DOHH2 (cell line): ENCODE data around the gene TIMP3.

Source experiments
- EZH2phosphoT487 ChIP-seq: fragments of 200-600 bp; sonication (generic); IDR thresholded peaks from 2 replicates; pipeline ENCODE4 v1.6.1; 2017; ENCODE audit warnings: borderline replicate concordance, mild to moderate bottlenecking, antibody characterized with exemption, low read length, moderate library complexity, mixed read lengths
- TF ChIP-seq, protein P1 (sequence below): fragments of 200-600 bp; sonication (generic); IDR thresholded peaks from one replicate; pipeline ENCODE4 v1.5.1; 2014; ENCODE audit warnings: antibody characterized with exemption, mild to moderate bottlenecking, low read depth, low read length; ENCODE audit not compliant: poor library complexity, severe bottlenecking

DNA sequence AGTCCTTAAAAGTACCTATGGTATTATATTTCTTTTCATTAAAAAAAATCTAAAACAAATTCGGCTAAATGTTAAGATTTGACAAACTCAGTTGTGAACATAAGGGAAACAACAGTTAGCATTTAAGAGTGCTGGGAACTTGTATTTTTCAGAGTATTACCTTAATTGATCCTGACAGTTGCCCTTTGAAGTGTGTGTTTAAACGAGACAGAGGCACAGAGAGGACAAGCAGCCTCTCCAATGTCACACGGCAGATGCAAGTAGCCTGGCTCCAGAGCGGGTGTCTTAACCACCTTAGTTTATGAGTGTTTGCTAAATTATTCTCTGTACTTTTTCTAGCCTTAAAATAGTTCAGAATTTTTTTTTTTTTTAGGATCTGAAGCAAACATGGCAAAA lies 80.9 kb downstream of the TIMP3 start:
- TF ChIP-seq, protein P1, sequence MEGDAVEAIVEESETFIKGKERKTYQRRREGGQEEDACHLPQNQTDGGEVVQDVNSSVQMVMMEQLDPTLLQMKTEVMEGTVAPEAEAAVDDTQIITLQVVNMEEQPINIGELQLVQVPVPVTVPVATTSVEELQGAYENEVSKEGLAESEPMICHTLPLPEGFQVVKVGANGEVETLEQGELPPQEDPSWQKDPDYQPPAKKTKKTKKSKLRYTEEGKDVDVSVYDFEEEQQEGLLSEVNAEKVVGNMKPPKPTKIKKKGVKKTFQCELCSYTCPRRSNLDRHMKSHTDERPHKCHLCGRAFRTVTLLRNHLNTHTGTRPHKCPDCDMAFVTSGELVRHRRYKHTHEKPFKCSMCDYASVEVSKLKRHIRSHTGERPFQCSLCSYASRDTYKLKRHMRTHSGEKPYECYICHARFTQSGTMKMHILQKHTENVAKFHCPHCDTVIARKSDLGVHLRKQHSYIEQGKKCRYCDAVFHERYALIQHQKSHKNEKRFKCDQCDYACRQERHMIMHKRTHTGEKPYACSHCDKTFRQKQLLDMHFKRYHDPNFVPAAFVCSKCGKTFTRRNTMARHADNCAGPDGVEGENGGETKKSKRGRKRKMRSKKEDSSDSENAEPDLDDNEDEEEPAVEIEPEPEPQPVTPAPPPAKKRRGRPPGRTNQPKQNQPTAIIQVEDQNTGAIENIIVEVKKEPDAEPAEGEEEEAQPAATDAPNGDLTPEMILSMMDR = no peak
- TF ChIP-seq EZH2phosphoT487 = no peak
